GM12891 (cell line): Measurements from ENCODE around the gene VWA5B2. TPM values are rescaled to one million over a fixed set of nuclear protein-coding genes. Genes with fewer than 3 reads are reported as not detected.

Experiments
- DNase-seq: peaks from one replicate; pipeline ENCODE4 v3.0.0; 2011; ENCODE audit warnings: low spot score; ENCODE audit not compliant: insufficient read length
- FAIRE-seq: peaks from 2 replicates; lab custom pipeline; 2011; peaks lifted over from hg19 to GRCh38; lab: Jason Lieb, UNC
- PAX5 ChIP-seq: IDR thresholded peaks from 2 replicates; pipeline ENCODE4 v1.6.1; 2011; ENCODE audit warnings: low read length, moderate library complexity, mild to moderate bottlenecking; ENCODE audit not compliant: insufficient read depth, severe bottlenecking
- POLR2A ChIP-seq: IDR thresholded peaks from 2 replicates; pipeline ENCODE4 v1.6.1; 2011; ENCODE audit warnings: low read depth, low read length, control low read depth
- POLR2AphosphoS5 ChIP-seq: IDR thresholded peaks from 2 replicates; pipeline ENCODE4 v1.6.1; 2011; ENCODE audit warnings: low read depth, low read length, control low read depth
- POU2F2 ChIP-seq: IDR thresholded peaks from 2 replicates; pipeline ENCODE4 v1.6.1; 2011; ENCODE audit warnings: low read depth, mild to moderate bottlenecking, control low read depth, low read length, moderate library complexity
- SPI1 ChIP-seq: IDR thresholded peaks from 2 replicates; pipeline ENCODE4 v1.6.1; 2011; ENCODE audit warnings: low read depth, low read length, control low read depth
- TAF1 ChIP-seq: IDR thresholded peaks from 2 replicates; pipeline ENCODE4 v1.6.1; 2011; ENCODE audit warnings: low read depth, low read length, control low read depth
- polyA plus RNA-seq: library from polyadenylated mRNA; unstranded; fragments of >200 nt; gene quantifications from one replicate; pipeline ENCODE4 v1.2.1, GENCODE V29; 2012; ENCODE audit warnings: low read depth, missing spikeins, inconsistent platforms; ENCODE audit not compliant: missing spikeins

VWA5B2 gene
- 0.08 TPM for polyA plus RNA-seq

- FAIRE-seq, result peak; percentile 85
- DNase-seq, result peak; percentile 96
- no peak for TF ChIP-seq POU2F2
- no peak for TF ChIP-seq SPI1
- TF ChIP-seq POLR2A, result no peak
- no peak for TF ChIP-seq TAF1
- TF ChIP-seq POLR2AphosphoS5, result no peak
- TF ChIP-seq PAX5, result no peak
These were observed at the start of gene VWA5B2 for GRCh38 chr3:184229394-184230080. TSS of gene VWA5B2 (plus strand) at chr3:184229585. CDS start at chr3:184230529, 944 bp downstream.

GRCh38 chr3:184180165-184180564, 49.2 kb upstream of the VWA5B2 start:
- no peak for FAIRE-seq
- TF ChIP-seq PAX5 (no peak), TAF1 (no peak), POLR2A (no peak), POLR2AphosphoS5 (no peak), POU2F2 (no peak), SPI1 (no peak)
- no peak for DNase-seq

GRCh38 chr3:184181596-184181995, 47.8 kb upstream of the VWA5B2 start:
- no peak for TF ChIP-seq POLR2A
- DNase-seq, result no peak
- FAIRE-seq, result no peak

GRCh38 chr3:184183679-184184078, 45.7 kb upstream of the VWA5B2 start:
- DNase-seq (no peak), FAIRE-seq (no peak)
- TF ChIP-seq POU2F2 (no peak), SPI1 (no peak), POLR2AphosphoS5 (no peak), POLR2A (no peak), TAF1 (no peak), PAX5 (no peak)

GRCh38 chr3:184184546-184185230, 44.7 kb upstream of the VWA5B2 start:
- FAIRE-seq (no peak), DNase-seq (no peak)
- TF ChIP-seq SPI1 (no peak), POU2F2 (no peak), TAF1 (no peak), PAX5 (no peak), POLR2AphosphoS5 (no peak), POLR2A (no peak)

GRCh38 chr3:184185461-184186183, 43.8 kb upstream of the VWA5B2 start:
- DNase-seq (peak; percentile 98), FAIRE-seq (peak; percentile 98)
- TF ChIP-seq POLR2AphosphoS5, result peak; percentile 71
- no peak for TF ChIP-seq TAF1
- TF ChIP-seq POU2F2, result no peak
- TF ChIP-seq POLR2A, result 0 out of 2 replicates have a peak, but pooled peaks have one; percentile 47
- TF ChIP-seq PAX5, result no peak
- TF ChIP-seq SPI1, result no peak

- FAIRE-seq (no peak), DNase-seq (no peak)
- TF ChIP-seq POLR2A (peak; percentile 76; the same call in 1 of the 2 replicates), POU2F2 (no peak), PAX5 (no peak), POLR2AphosphoS5 (peak; percentile 65; the same call in 1 of the 2 replicates), TAF1 (peak; percentile 91), SPI1 (no peak)
These were observed 43.0 kb upstream of the VWA5B2 start, which contains the start of gene ABCF3 for GRCh38 chr3:184186184-184186901. TSS of gene ABCF3 (plus strand) at chr3:184186199. CDS start at chr3:184186208, 9 bp downstream.

- no peak for FAIRE-seq
- DNase-seq, result no peak
- TF ChIP-seq POLR2AphosphoS5 (no peak), PAX5 (no peak), POLR2A (no peak), TAF1 (no peak)
These were observed 42.5 kb upstream of the VWA5B2 start for GRCh38 chr3:184186902-184187207.

GRCh38 chr3:184188080-184188479, 41.3 kb upstream of the VWA5B2 start:
- DNase-seq, result no peak
- TF ChIP-seq PAX5 (no peak), TAF1 (no peak), SPI1 (no peak), POLR2AphosphoS5 (no peak), POLR2A (no peak), POU2F2 (no peak)
- FAIRE-seq, result no peak
